ENCODE measurements around the gene ARPC1A.

DNA sequence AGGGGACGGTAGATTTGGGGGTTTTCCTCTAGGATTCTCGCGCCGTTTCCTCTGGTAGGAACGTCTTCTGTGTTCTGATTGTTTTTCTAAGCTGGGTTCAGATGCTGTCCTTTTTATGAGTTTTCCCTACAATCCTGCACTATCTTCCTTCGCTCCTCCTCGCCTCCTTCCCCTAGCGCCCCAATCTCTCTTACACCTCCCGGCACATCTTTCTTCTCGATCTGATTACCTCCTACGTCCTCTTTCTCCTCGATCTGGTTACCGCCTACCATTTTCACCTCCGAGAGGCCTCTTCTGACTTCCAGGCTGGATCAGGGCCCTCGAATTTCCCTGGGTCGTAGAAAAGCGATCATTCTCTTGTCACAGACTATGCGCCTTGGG, 83.5 kb downstream of the ARPC1A start:
- TF ChIP-seq, protein P1, sequence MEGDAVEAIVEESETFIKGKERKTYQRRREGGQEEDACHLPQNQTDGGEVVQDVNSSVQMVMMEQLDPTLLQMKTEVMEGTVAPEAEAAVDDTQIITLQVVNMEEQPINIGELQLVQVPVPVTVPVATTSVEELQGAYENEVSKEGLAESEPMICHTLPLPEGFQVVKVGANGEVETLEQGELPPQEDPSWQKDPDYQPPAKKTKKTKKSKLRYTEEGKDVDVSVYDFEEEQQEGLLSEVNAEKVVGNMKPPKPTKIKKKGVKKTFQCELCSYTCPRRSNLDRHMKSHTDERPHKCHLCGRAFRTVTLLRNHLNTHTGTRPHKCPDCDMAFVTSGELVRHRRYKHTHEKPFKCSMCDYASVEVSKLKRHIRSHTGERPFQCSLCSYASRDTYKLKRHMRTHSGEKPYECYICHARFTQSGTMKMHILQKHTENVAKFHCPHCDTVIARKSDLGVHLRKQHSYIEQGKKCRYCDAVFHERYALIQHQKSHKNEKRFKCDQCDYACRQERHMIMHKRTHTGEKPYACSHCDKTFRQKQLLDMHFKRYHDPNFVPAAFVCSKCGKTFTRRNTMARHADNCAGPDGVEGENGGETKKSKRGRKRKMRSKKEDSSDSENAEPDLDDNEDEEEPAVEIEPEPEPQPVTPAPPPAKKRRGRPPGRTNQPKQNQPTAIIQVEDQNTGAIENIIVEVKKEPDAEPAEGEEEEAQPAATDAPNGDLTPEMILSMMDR (conservative IDR thresholded peaks at IDR 0.05; ENCODE audit: low read length), result no peak
- no peak for TF ChIP-seq EZH2phosphoT487 (IDR thresholded peaks at IDR 0.05; ENCODE audit: borderline replicate concordance, low read depth, low read length)
